Pons (tissue), 1 donor: Measurements from ENCODE around the gene FERMT3.
"Not testable (repeated sequence)": the region's sequence is repeated elsewhere in the genome, so short reads cannot be mapped to it uniquely, and the experiment has no call there.

Experiments used
- DNase-seq: peaks from one replicate; pipeline ENCODE4 v3.0.0-alpha.2; 2016; ENCODE audit warnings: low spot score

The FERMT3 gene

DNA sequence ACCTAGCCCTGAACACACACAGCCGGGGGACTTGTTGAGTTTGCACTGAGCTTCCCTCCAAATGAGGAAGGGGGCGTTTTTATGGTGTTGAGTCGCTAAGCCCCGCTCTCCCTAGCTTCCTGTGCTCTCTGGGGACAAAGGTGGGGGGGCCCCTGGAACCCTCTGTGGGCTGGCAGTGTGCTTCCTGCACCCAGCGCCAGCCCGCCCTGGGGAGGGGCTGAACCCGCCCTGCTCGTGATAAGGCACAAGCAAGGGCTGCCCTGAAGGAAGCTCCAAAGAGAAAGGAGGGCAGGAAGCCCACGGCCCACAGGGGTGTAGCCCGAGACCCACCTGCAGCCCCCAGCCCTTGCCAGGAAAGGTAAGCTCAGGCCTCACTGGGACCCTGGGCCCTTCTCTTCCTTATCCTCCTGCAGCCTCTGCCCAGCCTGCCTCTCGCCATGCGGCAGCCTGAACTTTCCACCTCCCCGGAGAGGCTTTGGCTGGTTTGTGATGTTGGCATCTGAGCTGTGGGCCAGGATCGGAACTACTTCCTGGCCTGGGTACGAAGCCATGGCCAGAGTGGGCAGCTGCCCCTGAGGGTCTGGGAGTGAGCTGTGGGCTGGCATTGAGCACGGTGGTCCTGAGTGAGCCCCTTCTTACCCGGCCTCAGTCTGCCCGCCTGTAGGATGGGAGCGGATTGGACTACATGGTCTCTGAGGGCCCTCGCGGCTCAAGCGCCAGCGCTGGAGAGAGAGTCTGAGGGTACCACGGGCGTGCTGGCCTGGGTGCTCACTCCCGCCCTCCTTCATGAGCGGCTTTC is at the start of gene FERMT3:
Gene FERMT3 (plus strand): TSS at position 265 of the 799 bp plus-strand sequence. CDS start 644 bp downstream, outside the sequence.
- DNase-seq: no peak

- no peak for DNase-seq
Measured at GRCh38 chr11:64157631-64158394, 48.7 kb upstream of the FERMT3 start.

DNA sequence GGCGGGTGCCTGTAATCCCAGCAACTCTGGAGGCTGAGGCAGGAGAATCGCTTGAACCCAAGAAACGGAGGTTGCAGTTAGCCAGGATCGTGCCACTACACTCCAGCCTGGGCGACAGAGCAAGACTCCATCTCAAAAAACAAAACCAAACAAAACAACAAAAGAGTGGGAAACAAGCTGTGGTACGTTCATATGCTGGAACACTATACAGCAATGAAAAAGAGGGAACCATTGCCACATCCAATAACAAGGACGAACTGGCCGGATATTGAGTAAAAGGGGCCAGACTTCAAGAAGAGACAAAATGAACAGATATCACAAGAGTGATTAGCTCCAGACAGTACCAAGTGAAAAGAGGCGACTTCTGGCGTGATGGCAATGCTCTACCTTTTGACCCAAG is 45.5 kb upstream of the FERMT3 start:
- no peak for DNase-seq

GRCh38 chr11:64162769-64163168 is 43.8 kb upstream of the FERMT3 start:
- not testable (repeated sequence) for DNase-seq

- DNase-seq: no peak
Measured at GRCh38 chr11:64163951-64164350, 42.6 kb upstream of the FERMT3 start.

GRCh38 chr11:64164392-64165312 is 41.9 kb upstream of the FERMT3 start:
- DNase-seq: no peak

DNA sequence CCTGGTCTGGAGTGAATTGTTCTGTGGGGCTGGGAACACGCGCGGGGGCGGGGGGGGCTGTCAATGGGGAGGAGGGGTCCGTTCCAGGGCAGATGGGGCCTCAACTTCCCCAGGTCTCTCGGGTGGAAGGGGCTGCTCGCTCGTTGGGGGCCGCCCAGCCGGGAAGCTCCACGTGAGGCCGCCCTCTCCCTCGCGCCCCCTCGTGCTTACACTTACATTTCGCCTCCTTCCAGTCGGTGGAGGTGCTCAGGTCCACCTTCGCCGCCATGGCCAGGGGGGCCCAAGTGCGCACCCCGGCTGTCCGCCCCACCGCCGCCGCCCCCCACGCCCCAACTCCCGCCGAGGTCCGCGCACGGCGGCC is 41.1 kb upstream of the FERMT3 start:
- no peak for DNase-seq

DNA sequence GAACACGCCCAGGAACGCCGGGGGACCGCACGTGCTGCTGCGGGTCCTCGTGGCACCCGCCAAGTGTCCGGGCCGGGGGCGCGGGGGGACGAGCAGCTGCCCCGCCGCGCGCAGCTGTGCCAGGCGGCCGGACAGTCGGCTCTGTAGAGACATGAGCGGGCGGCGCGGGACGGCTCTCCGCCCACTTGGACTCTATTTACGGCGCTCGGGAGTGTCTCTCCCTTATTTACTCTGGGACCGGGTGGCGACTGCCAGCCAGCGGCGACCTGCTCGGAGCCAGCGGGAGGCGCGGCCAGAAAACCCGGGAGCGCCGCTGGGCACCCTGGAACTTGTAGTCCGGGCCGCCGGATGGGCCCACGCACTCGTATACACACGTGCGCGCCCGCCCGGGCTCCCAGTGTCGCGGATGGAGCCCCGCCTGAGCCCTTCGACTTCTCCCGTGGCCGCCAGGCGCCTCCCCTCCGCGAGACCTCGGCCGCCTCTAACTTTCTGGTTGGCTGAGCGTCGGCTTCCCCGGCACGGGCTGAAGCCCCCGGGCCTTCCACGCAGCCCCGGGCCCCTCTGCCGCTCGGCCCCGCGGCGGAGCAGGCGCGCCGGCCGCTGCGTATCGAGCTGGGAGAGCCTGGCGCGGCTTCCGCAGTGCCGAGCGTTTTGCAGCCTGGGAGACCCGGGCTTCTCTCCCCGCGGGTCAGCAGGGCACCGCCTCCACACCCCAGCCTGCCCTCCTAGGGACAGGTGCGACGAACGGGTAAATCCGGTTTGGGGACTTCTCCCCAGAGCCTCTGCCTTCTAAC is 40.5 kb upstream of the FERMT3 start, which contains the start of gene MACROD1:
Gene MACROD1 (minus strand): TSS at position 272 of the 794 bp plus-strand sequence. CDS start 119 bp downstream, at position 153.
- no peak for DNase-seq

- DNase-seq: no peak
Measured at GRCh38 chr11:64170419-64170818, 36.1 kb upstream of the FERMT3 start.

DNA sequence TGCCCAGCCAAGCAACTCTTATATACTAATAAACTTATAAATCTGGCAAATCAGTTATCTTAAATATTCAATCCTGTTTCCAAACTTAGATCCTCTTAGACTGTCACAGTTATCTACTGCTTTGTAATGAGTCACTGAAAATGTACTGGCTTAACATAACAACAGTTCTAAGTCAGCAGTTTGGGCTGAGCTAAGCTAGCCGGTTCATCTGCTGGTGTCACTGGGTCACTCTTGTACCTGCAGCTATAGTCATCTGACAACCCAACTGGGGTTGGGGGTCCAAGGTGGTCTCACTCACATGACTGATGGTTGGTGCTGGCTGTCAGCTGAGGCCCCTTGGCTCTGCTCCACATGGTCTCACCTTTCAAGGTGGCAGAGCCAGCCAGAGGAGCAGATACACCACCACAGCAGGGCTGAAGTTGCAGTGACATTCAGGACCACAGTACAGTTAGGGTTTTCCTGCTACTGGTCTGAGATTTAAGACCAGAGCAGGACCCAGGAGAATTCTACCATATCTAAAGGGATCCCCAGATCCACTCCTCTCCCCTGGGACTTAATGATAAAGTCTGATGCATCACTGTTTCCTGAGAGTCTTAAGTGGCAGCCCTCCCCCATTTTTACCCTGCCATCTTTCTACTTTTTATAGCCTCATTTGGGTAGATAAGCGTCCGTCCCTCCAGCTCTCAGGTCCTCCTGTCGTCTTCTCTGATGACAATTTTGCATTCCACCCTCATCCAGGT is 32.7 kb upstream of the FERMT3 start:
- DNase-seq: no peak

DNA sequence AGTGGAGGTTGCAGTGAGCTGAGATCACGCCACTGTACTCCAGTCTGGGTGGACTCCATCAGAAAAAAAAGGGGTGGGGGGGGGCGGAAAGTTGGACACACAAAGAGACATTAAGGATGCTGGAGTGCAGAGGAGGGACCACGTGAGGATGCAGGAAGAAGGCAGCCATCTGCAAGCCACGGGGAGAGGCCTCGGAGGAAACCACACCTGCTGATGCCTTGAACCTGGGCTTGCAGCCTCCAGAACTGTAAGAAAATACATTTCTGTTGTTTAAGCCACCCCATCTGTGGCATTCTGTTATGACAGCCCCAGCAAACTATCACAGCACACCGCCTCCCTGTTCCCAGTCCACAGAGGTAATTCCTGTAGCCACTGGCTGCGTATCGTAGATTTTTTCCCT is 29.8 kb upstream of the FERMT3 start:
- DNase-seq: no peak

DNA sequence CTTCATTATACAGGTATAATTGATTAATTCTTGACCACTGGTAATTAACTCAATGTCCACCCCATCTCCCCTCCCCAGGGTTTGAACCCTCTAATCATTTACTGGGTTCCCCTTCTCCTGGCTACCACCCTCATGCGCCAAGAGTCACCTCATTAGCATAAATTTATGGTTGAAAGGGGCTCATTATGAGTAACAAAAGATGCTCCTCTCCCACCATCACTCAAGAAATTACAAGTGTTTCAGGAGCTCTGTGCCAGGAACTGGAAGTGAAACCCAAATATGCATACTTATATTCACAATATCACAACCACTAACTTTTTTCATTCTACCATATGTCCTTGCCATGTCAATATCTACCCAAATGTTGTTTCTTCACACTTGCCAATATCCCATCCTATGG is 28.3 kb upstream of the FERMT3 start:
- no peak for DNase-seq

GRCh38 chr11:64178951-64179639 is 27.4 kb upstream of the FERMT3 start:
- DNase-seq: no peak

DNA sequence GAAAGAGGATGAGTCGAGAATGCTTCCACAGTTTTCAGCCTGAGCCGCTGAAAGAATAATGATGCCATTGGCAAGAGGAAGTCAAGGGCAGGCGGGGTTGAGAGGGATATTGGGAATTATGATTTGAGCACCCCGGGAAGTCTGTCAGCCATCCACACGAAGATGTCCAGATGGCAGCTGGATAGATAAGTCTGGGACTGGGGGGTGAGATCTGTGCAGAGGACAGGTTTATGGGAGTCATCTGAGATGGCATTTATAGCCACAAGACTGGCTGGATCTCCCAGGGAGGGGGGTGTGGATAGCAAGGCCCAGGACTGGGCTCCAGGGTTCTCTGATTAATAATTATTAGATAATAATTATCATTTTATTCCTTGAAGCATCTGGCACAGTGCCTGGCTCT is 25.6 kb upstream of the FERMT3 start:
- no peak for DNase-seq

GRCh38 chr11:64181506-64182411 is 24.8 kb upstream of the FERMT3 start:
- peak; percentile 96 for DNase-seq

DNA sequence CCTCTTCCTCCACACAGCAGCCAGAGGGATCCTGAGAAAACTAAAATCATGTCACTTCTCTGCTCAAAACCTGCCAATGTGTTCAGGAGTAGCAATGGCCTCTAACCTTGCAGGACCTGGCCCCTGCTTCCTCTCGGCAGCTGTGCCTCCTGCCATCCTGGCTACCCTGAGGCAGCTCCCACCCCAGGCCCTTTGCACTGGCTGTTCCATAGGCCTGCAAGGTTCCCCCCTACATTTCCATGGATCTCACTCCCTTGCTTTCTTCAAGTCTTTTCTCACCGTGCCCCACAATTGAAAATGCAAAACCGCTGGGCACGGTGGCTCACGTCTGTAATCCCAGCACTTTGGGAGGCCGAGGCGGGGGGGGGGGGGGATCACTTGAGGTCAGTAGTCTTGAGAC is 22.6 kb upstream of the FERMT3 start:
- no peak for DNase-seq

GRCh38 chr11:64185175-64185692 is 21.3 kb upstream of the FERMT3 start:
- peak; percentile 86 for DNase-seq

GRCh38 chr11:64185693-64186491 is 20.6 kb upstream of the FERMT3 start, which contains the start of gene STIP1:
Gene STIP1, plus strand, starts transcription at chr11:64186171. Its CDS starts 91 bp downstream, at chr11:64186262.
- DNase-seq: peak; percentile 100
